ENCODE measurements around the gene OR51M1. TPM values are rescaled to one million over a fixed set of nuclear protein-coding genes. Genes with fewer than 3 reads are reported as not detected.

Gene OR51M1
- total and polyA plus RNA-seq, 9 of the 15 experiments (the other 6 are each of a cell fraction or from before 2014, with no cell fraction given): 0.01 to 0.18 (median 0.04) TPM; not detected in 6

- WGBS (ENCODE audit: insufficient coverage, low coverage, missing lambda C conversion rate): 68% methylated on average over 3 of the region's 3 CpGs
- no peak overlapping the region for H3K9ac ChIP-seq (ENCODE audit: insufficient read depth in 1 of 2, low read depth in 2 of 2, low read length in 2 of 2)
- FAIRE-seq (no peak), ATAC-seq (no peak), DNase-seq (ENCODE audit: extremely low read depth in 1 of 4, low spot score in 3 of 4) (no peak)
- H3K27me3 ChIP-seq (ENCODE audit: control insufficient read depth in 2 of 2, insufficient read depth in 2 of 2, low read length in 2 of 2): no peaks in the 10 kb centered on the region
- peaks cover 66% of the 10 kb centered on the region for H3K36me3 ChIP-seq (ENCODE audit: control insufficient read depth, insufficient read depth, low read length)
- H3K4me3 ChIP-seq: no peak overlapping the region
- H3K9me1 ChIP-seq (ENCODE audit: control insufficient read depth, insufficient read depth, low read length): no peaks in the 10 kb centered on the region
- no peaks in the 10 kb centered on the region for H4K20me1 ChIP-seq (replicated peaks; ENCODE audit: control insufficient read depth, insufficient read depth, low read length)
- H3K79me2 ChIP-seq (ENCODE audit: control insufficient read depth, insufficient read depth, low read length): peaks cover 48% of the 10 kb centered on the region
- intact Hi-C loops (cut with micrococcal nuclease): no loop called here
- no peaks in the 10 kb centered on the region for H3K9me3 ChIP-seq (replicated peaks; ENCODE audit: control insufficient read depth, insufficient read depth, low read depth, low read length)
- no peak overlapping the region for H3K4me2 ChIP-seq (ENCODE audit: insufficient read depth, low read length)
- H3K4me1 ChIP-seq (replicated peaks in 1 of 2; ENCODE audit: control insufficient read depth in 2 of 2, insufficient read depth in 2 of 2, low read length in 2 of 2): no peaks in the 10 kb centered on the region
- no TSS peak for BruUV-seq (replicated peaks)
- CTCF ChIA-PET (ENCODE audit: low intra/inter-chr PET ratio): no interaction called here
- in situ Hi-C loops (cut with MboI): no loop called here
- no peak overlapping the region for H3K27ac ChIP-seq (ENCODE audit: extremely low read depth, low read depth, low read length)
- no peak for TF ChIP-seq HMG20A (CRISPR knock-in tag; conservative IDR thresholded peaks at IDR 0.05)
- no peak for TF ChIP-seq NR2C2 (CRISPR knock-in tag; IDR thresholded peaks at IDR 0.05)
- TF ChIP-seq NR2C2 (tag; IDR thresholded peaks at IDR 0.05): no peak
- TF ChIP-seq PHTF2 (CRISPR knock-in tag; IDR thresholded peaks at IDR 0.05): no peak
- TF ChIP-seq, protein P1, sequence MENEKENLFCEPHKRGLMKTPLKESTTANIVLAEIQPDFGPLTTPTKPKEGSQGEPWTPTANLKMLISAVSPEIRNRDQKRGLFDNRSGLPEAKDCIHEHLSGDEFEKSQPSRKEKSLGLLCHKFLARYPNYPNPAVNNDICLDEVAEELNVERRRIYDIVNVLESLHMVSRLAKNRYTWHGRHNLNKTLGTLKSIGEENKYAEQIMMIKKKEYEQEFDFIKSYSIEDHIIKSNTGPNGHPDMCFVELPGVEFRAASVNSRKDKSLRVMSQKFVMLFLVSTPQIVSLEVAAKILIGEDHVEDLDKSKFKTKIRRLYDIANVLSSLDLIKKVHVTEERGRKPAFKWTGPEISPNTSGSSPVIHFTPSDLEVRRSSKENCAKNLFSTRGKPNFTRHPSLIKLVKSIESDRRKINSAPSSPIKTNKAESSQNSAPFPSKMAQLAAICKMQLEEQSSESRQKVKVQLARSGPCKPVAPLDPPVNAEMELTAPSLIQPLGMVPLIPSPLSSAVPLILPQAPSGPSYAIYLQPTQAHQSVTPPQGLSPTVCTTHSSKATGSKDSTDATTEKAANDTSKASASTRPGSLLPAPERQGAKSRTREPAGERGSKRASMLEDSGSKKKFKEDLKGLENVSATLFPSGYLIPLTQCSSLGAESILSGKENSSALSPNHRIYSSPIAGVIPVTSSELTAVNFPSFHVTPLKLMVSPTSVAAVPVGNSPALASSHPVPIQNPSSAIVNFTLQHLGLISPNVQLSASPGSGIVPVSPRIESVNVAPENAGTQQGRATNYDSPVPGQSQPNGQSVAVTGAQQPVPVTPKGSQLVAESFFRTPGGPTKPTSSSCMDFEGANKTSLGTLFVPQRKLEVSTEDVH (IDR thresholded peaks at IDR 0.05; ENCODE audit: low read depth, partially characterized antibody): no peak
- no peak for TF ChIP-seq ZNF408 (CRISPR knock-in tag; IDR thresholded peaks at IDR 0.05; ENCODE audit: low read depth)
- TF ChIP-seq ATF7 (IDR thresholded peaks at IDR 0.05): no peak
- TF ChIP-seq RBM34 (IDR thresholded peaks at IDR 0.05; ENCODE audit: borderline replicate concordance, insufficient read depth, low read length): no peak
- POLR2A ChIA-PET: no interaction called here
- H2AFZ ChIP-seq (ENCODE audit: low read depth, low read length): no peak overlapping the region
Measured at GRCh38 chr11:5423131-5423530, 39.5 kb downstream of the OR51M1 start.

Data from K562 (cell line).